GM19463 (cell line): ENCODE data around the gene LAMTOR2.
A peak's percentile ranks its signal among the peaks of the same experiment; 100 is the strongest.
"Not testable (repeated sequence)": the region's sequence is repeated elsewhere in the genome, so short reads cannot be mapped to it uniquely, and the experiment has no call there.

Source experiments
- ATAC-seq: cut with Tn5 transposase; IDR thresholded peaks from one replicate; pipeline ENCODE4 v1.9.1; 2021; ENCODE audit warnings: mild to moderate bottlenecking, moderate library complexity; ENCODE audit not compliant: unreplicated experiment

The LAMTOR2 gene

DNA sequence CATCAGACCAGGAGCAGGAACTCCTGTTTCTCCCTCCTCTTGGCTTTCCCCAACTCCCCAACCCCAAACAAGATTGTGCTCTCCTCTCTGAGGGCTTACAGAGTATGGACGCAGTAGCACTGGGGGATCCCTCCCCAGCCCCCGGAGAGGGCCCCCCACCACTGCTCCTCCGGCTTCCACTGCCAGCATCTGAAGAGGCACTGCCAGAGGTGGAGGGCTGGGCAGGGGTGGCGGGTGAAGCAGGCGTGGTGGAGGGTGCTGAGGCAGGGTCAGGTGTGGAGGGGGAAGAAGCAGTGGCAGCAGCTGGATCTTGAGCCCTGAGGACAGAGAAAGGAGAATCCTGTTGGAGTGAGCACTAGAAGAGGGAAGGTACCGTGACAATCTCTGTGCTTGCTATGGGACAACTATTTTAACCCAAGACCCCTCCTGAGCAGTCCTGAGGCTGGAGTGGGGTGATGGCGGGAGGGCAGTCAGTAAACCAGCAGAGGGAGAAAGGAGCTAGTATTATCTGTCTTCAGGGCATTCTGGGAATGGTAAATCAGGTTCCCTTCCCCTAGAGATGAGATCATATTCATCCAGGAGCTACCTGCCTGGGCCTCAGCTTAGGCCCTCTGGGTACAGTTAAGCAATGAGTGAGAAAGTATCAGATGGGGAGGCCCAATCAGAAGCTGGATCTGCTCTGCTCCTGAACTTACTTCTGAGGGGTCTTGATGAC lies 3.4 kb upstream of the LAMTOR2 start:
- ATAC-seq, result no peak

DNA sequence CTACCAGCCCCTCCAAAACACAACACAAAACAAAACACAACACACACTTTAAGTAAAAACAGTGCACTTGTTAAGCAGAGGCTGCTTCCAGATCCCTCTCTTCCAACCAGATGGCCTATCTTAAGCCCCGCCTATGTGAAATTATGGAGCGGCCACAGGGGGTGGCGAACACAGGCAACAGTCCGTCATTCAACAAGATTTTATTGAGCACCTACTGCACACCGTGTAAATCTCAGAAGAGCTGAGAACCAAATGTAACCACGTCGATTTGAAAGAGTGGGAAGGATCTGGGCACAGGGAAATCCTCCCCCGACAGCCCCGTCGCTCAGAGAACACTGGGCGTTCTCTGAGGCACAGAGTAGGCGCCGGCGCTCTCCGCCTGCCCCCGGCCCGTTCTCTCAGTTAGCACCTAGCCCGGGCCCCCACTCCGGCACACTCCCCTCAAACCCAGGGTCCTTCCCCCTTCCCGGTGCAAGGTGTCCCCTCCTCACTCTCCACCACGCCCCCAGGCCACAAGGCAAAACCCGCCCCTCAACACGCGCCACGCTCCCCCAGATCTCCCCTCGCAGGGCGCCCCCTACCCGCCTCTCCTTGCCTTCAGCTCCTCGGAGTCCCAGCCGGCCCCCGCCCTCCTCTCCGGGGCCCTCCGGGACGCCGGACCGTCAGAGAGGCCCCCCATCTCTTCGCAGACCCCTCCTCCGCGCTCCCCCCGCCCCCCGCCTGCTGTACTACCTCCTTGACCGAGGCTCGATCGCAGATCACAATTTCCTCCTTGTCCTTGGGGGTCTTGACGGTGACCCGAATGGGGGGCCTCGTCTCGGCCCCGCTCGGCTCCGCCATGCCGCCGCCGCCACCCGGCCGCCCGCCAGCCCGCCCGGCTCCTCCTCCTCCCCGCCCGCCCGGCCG lies 1.5 kb upstream of the LAMTOR2 start:
- ATAC-seq, result no peak

DNA sequence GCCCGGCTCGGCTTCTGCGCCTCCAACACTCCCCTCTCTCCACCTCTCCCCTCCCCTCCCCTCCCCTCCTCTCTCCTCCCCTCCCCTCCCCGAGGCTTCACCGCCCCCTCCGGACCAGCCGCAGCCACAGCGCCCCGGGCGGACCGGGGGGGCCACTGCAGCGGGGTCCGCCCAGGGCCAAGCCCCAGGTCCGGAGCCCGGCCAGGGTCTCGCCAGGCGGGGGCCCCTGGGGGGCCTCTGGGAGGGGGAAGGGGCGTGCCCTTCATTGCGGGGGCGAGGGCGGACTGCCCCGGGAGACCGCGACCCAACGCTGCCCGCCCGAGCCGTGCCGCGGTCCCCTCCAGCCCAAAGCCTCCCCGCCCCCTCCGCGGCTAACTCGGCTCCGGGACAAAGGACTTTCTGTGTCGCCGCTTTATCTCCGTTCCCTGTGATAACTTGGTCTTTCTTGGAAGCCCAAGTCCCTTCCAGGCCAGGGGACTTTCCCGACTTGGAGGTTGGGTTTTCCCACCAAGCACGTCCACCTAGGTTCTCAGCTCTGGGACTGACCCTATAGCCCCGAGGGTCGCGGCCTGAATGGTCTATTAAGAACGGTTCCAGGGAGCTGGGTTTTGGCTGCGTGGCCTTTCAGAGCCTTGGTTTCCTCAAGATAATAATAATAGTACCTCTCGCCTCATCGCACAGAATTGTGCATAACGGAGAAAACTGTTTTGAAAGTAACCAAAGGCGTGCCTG lies 648 bp upstream of the LAMTOR2 start, which contains the start of gene UBQLN4:
UBQLN4 (minus strand) TSS at position 31 of the 732 bp plus-strand sequence. CDS start 97 bp downstream, outside the sequence.
- ATAC-seq, result peak; percentile 46

DNA sequence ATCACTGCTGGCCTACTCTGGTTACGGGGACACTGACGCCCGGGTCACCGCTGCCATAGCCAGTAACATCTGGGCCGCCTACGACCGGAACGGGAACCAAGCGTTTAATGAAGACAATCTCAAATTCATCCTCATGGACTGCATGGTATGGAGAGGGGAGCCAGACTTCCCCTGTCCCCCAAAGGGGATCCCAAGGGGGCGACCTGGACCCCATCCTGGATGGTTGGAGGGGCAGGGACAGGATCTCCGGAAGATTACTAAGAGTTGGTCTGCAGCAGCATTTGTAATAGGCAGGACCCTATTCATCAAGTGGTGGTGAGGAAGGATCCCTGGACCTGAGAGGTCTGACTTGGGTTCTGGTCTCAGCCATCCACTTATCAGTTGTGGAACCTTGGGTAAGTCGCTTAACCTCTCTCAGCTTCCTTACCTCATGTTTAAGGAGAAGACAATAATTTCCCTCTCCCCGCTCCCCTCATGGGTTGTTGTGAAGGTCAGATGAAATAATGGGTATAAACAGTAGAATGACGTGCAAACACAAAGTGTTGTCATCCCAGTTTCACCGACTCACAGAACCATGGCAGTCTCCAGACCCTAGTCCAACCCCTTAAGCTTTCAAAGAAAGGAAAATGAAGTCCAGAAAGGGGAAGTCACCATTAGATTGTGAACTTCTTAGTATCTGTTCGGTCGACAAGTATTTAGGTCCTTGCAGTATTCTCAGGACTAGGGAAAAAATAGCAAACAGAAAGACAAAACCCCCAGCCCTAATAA lies 883 bp downstream of the LAMTOR2 start:
- ATAC-seq, result no peak

DNA sequence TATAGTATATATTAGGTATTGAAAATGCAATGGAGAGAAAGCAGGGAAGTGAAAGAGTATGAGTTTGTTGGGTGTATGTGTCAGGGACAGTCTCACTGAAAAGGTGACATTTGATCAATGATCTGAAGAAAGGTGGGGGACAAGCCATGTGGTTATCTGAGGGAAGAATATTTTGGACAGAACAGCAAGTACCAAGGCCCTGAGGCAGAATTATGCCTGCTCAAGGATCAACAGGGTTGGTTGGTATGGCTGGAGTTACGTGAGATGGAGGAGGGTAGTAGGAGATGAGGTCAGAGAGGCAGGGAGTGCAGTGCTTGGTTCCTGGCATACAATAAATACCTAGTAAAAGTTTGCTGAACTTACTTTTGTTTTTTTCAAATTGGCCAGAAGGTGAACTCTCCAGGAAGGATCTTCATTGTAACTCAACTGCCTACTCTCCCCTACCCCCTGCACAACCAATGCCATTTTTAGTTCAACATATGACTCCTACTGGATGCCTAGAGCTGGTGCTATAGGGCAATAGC lies 1.8 kb downstream of the LAMTOR2 start:
- ATAC-seq, result no peak

DNA sequence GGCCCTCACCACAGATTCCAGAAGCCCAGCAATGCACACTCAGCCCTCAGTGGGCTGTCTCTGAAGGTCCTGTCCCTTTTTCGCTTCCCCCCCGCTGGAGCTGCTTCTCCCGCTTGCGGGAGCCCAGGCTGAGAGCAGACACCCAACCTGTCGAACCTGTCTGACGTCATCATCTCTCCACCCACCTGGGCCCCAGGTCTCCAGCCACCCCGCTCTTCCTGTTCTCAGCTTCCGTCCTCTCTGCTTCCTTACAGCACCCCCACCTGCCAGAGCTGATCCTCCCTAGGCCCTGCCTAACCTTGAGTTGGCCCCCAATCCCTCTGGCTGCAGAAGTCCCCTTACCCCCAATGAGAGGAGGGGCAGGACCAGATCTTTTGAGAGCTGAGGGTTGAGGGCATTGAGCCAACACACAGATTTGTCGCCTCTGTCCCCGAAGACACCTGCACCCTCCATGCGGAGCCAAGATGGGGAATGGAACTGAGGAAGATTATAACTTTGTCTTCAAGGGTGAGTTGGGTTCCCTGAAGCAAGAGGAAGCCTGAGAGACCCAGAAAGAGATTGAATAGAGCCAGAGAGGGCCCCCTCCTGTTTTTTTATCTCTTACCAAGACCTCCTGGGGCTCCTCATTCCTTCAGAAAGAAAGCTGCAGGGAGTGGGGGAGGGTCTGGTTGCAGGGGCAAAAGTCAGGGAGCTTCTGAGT lies 6.5 kb downstream of the LAMTOR2 start, which contains the start of gene RAB25:
RAB25 (plus strand) TSS at position 224 of the 700 bp plus-strand sequence; CDS start at position 465, 241 bp downstream.
- ATAC-seq, result no peak

DNA sequence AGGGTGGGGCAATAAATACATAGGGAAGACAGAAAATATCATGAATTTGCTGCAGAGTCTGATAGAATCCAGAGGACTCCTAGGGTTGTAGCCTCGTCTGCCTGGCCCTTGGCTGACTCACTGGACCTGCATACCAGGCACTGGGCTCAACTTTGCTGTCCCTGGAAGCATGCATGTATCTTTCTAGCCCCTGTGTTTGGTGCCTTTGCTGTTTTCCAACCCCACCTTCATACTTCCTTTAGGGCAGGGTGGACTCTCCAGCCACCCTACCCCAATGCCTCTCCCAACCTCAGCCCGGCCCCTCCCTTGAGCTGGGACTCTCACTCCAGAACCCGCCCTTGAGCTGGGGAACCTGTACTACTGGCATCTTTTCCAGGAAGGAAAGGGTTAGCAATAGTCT lies 7.6 kb downstream of the LAMTOR2 start:
- ATAC-seq, result no peak

DNA sequence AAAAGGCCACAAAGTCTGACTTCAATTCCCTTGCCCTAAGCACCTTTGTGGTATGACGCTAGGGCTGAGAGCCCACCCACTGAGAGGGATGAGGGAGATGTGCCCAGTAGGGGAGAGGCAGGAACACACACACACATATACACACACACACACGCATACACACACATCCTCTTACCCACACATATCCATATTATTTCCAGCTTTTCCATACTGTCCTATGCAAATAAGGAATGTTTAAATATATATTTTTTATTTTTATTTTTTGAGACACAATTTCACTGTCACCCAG lies 9.4 kb downstream of the LAMTOR2 start:
- ATAC-seq, result no peak

DNA sequence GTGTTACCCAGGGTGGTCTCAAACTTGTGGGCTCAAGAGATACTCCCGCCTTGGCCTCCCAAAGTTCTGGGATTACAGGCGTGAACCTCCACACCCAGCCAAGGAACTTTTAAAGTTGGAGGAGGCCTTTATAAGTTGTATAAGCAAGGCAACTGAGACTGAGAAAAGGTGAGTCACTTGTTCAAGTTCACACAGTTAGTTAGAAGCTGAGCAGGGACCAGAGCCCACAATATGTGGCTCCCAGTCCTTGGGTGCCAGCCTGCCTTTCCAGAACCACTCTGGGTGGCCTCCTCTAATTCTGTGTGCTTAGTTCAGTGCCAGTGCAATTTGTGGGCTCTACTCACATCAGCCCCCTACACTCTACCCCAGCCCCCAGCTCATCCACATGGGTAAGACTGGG lies 10.0 kb downstream of the LAMTOR2 start:
- no peak for ATAC-seq

DNA sequence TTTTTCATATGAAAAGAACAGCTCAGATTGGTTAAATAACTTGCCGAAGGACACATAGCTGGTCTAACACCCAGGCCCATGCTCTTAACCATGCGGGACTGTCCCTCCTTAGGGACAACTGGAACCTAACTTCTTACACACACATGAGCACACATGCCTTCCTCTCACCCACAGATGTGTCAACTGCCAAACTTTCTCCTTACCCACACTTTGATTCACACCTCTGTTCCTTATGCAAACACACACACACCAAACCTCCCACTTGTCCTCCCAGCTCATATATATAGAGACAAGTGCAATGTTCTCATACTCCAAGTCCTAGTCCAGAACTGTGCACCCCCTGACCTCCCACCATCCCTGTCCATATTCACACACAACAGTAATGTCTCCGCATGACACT lies 10.6 kb downstream of the LAMTOR2 start:
- ATAC-seq, result no peak

DNA sequence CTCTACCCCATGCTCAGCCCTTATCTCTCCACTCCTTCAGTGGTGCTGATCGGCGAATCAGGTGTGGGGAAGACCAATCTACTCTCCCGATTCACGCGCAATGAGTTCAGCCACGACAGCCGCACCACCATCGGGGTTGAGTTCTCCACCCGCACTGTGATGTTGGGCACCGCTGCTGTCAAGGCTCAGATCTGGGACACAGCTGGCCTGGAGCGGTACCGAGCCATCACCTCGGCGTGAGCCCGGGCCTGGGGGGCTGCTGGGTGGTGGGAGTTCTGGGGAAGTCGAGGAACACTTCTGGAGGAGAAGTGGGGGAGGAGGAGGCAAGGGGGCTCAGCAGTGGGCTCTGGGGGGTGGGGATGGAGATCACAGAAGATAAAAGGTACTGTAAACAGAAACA lies 11.3 kb downstream of the LAMTOR2 start:
- ATAC-seq, result no peak

DNA sequence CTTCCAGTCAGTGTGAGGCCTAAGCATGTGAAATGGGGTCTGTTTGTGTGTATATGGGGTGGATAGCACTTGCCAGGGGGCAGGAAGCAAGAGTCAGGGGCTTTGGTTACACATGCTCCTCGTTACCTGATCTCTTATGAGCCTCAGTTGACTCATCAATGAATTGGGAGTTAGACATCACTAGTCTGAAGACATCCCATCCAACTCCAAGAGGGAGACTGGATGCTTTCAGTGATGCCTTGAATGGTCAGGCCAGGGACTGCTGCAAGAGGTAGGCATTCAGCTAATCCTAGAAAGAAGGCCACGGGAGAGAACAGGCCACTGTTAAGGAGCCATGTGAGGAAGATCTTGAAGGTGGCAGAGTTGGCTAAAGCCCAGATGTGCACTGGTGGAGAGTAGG lies 12.7 kb downstream of the LAMTOR2 start:
- no peak for ATAC-seq

DNA sequence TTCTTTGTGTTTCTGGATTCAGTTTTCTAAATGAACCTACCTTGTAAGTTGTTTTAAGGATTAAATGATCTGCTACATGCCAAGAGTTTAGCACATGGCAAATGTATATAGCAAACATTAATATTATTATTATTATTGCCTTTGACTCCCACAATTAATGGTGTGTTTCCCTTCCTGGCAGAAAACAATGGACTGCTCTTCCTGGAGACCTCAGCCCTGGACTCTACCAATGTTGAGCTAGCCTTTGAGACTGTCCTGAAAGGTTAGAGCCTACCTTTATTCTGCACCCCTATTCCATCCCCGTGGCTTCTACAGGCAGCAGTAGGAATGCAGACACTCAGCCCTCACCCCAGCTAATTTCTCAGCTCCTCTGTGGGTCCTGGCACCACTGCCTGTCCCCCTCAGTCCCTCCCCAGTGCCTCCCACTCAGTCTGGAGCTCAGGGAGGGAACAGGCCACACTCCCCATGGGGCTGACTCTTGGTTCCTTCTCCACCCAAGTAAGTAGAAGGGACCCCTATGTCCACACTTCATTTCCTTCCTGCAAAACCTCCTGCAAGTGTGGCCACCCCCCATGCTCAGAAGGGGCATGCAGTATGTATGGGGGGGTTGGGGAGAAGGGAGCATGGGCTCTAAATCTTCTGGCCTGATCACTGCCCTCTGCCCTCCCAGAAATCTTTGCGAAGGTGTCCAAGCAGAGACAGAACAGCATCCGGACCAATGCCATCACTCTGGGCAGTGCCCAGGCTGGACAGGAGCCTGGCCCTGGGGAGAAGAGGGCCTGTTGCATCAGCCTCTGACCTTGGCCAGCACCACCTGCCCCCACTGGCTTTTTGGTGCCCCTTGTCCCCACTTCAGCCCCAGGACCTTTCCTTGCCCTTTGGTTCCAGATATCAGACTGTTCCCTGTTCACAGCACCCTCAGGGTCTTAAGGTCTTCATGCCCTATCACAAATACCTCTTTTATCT lies 15.2 kb downstream of the LAMTOR2 start:
- ATAC-seq, result no peak

DNA sequence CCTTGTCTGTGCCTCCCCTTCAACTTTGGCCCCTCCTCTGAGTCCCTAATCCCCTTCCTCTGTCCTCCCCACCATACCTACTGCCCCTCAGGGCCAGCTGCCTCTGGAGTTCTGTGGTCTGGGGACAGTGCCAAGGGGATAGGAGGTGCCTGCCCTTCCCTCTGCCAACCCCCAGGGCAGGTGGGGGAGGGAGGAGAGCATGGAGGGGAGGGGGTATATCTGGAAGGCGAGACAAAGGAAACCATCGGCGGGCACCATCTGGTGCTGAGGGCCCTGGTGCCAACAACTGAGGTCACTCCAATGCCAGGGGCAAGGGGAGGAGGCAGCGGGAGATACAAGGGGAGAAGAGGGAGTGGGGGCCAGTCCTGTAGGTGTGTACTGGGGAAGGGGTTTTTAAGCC lies 16.0 kb downstream of the LAMTOR2 start:
- no peak for ATAC-seq

DNA sequence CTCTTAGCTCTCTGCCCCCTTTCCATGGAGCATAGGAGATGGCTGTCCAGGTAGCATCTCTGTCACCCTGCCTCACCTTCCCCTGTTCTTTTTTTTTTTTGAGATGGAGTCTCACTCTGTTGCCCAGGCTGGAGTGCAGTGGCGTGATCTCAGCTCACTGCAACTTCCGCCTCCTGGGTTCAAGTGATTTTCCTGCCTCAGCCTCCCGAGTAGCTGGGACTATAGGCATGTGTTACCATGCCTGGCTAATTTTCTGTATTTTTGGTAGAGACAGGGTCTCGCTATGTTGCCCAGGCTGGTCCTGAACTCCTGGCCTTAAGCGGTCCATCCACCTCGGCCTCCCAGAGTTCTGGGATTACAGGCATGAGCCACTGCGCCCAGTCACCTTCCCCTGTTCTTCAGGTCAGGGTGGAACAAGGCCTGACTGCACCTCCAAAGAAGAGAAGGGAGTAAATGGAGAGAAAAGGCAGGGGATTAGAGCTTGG lies 16.8 kb downstream of the LAMTOR2 start:
- ATAC-seq, result not testable (repeated sequence)

DNA sequence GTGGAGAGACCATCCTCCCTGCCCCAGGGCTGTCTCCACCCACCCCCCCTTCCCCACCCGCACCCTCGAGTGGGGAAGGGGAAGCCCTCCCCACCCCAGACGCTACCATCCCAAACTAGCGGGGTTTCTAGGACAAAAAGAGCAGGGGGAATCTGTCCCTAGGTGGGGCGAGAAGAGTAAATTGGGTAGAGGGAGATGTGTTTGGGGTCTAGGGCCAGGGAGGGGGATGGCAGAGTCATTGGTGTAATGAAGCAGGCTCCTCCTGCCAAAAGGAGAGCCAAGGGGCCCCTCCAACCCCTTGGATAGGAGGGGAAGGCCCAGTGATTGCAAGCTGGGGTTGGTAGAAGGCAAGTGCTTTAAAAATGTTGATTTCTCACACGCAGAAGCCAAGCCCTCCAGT lies 17.7 kb downstream of the LAMTOR2 start:
- no peak for ATAC-seq

DNA sequence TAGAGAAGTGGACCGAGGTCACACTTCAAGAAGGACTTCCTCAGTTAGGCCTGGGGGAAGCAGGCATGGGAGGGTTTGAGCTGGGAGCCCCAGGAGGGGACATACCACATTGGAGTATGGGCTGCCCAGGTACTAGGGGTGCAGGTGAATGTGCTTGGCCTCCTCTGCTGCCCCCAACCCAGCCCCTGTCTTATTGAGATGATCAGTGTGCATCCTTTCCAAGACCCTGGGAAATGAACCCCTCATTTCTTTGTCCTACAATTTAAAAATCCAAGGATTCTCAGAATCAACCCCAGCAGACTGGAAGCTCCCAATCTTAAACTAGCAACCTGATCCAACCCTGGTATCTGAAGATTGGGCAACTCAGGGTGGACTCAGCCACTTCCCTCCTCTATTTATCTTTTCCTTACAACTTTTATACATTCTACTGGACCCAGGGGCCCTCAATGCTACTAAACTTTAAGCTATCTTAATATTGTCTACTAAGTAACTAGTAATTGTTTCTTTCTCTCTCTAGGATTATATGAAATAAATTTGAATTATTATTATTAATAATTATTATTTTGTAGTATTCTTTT lies 18.6 kb downstream of the LAMTOR2 start:
- ATAC-seq, result no peak

DNA sequence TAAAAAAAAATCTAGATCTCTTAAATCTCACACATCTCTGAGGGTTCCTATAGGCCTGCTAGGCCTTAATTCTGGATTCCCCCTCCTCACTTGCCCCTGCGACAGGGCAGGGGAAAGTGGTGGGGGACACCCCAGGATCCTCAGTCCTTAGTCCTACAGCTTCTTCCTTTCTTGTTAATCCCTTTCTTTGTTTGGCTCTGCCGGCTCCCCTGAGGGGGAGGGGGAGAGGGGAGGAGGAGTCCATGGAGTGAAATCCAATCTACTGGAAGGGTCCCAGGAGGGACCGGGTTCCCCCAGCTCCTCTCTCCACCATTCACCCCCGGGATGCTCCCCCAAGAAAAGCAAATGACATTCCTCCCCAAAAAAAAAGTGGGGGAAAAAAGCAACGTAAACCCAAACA lies 19.2 kb downstream of the LAMTOR2 start:
- no peak for ATAC-seq
